Measurements from ENCODE around the gene ISOC2.

ISOC2 gene

GRCh38 chr19:55479451-55480230 is 18.2 kb upstream of the ISOC2 start:
- H3K27ac ChIP-seq = no peak overlapping the region
- no peak for DNase-seq (ENCODE audit: low read depth, low spot score)

DNA sequence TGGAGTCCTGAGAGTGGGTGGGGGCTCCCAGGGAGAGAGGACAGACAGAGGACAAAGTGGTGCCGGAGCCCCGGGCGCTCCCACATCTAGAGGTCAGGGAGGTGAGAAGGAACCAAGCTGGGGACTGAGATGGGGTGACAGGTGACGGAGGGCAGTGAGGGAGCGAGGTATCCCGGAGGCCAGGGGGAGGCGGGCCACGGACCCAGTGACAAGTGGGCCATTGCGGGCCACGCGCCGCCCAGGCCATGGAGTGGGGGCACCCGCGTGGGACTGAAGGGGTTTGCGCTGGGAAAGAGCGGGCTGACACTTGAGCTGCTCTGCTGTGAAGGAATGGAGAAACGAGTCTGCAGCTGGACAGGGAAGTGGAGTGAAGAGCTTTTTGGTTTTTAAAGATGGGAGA is 17.6 kb upstream of the ISOC2 start:
- no peak overlapping the region for H3K27ac ChIP-seq
- DNase-seq (ENCODE audit: low read depth, low spot score) = no peak

DNA sequence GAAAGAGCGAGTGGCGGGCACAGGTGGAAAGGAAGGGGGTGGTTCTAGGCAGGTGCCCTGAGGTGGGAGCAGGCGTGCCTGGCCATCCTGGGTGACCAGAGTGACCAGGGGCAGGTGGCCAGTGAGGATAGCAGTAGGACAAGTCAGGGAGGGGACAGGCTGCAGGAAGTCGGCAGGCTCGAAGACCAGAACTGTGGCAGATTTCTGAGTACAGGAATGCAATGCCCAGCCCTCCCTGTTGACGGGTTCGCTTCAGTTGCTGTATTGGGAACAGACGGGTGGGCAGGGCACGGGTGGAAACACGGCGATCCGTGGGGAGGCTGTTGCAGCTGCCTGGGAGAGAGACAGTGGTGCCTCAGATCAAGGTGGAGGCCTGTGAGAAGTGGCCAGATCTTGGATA is 16.9 kb upstream of the ISOC2 start:
- no peak for DNase-seq (ENCODE audit: low read depth, low spot score)
- H3K27ac ChIP-seq = no peak overlapping the region

GRCh38 chr19:55477905-55478304 is 16.5 kb upstream of the ISOC2 start:
- no peak for DNase-seq (ENCODE audit: low read depth, low spot score)
- no peak overlapping the region for H3K27ac ChIP-seq

GRCh38 chr19:55476100-55476775 is 14.8 kb upstream of the ISOC2 start, which contains the start of gene ZNF628:
ZNF628 (plus strand) TSS chr19:55476617; CDS start chr19:55479911, 3,294 bp downstream.
- peak; percentile 85 for DNase-seq (ENCODE audit: low read depth, low spot score)
- peak within 1 kb of the TSS; percentile 89 for H3K27ac ChIP-seq

GRCh38 chr19:55474269-55475265 is 13.1 kb upstream of the ISOC2 start:
- peak; percentile 44 for DNase-seq (ENCODE audit: low read depth, low spot score)
- H3K27ac ChIP-seq = peak overlapping the region; percentile 89

GRCh38 chr19:55473225-55474012 is 12.0 kb upstream of the ISOC2 start:
- H3K27ac ChIP-seq = peak overlapping the region; percentile 89
- no peak for DNase-seq (ENCODE audit: low read depth, low spot score)

DNA sequence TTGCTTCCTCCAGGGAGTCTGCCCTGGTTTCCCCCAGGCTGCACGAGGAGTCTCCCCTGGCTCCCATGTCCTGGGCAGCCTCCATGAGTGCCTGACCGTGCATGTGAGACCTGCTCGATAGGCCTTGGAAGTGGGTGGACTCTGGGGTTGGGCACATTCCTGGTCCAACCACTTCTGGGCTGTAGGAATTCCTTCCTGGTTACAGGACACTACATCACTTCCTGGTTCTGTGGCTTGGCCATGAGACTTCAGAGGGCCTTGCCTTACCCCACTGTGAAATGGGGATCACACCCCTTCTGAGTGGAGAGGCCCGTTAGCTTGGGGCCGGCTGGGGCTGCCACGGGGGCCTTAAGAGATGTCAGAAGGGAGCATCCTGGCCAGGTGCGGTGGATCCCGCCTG is 11.0 kb upstream of the ISOC2 start:
- H3K27ac ChIP-seq = peak overlapping the region; percentile 89

DNA sequence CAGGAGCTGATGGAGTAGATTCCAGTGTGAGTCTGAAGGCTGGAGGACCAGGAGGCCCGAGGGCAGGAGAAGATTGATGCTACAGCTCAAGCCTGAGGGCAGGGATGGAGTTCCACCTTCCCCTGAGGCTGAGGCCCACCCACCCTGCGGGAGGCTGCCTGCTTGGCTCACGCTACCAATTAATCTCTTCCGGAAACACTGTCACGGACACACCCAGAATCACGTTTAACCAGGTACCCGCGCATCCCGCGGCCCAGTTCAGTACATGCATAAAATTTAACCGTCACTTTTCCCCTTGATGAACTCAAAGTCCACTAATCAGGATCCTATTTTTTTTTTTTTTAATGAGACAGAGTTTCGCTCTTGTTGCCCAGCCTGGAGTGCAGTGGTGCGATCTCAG is 9.8 kb upstream of the ISOC2 start:
- no peak for DNase-seq (ENCODE audit: low read depth, low spot score)
- no peak overlapping the region for H3K27ac ChIP-seq

More for the DNA sequence above, 11.0 kb upstream of the ISOC2 start:
- peak; percentile 66 for DNase-seq (ENCODE audit: low read depth, low spot score)

GRCh38 chr19:55468054-55468393 is 6.6 kb upstream of the ISOC2 start:
- DNase-seq (ENCODE audit: low read depth, low spot score) = no peak
- no peak overlapping the region for H3K27ac ChIP-seq

DNA sequence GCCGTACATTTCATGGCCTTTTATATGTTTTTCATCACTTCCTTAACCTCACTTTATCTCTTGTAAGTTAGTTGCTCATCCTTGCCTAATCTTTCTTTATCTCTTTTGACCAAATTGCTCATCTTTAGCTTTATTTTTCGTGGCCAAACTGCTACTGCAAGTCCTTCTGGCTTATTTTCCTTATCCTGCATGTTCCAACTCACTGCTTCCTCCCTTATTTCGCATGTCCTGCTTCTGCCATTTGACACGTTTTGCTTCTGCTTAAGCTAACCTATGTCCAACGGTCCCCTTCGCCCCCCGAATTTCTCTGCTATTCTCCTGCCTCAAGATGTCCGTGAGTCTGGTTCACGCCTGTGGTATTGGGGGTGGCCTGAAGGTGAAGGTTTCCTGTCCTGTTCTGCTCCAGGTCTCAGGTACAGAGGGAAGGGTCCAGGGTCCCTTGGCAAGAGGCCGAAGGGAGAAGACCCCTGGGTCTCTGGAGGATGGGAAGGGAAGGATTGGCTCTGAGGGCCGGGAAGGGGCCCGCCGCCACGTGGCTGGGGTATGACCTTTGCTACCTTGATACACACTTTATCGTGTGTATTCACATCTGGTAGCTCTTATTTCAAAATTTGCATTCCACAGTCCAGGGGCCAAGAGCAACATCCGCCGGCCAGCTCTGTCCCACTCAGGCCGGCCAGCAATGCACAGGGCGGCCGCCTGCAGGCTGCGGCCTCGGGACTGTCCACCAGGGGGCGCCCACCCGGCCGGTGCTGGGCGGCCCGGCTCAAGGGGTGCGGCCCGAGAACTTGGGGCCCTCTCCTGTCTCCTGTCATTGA is 6.0 kb upstream of the ISOC2 start:
- H3K27ac ChIP-seq = no peak overlapping the region
- DNase-seq (ENCODE audit: low read depth, low spot score) = no peak

DNA sequence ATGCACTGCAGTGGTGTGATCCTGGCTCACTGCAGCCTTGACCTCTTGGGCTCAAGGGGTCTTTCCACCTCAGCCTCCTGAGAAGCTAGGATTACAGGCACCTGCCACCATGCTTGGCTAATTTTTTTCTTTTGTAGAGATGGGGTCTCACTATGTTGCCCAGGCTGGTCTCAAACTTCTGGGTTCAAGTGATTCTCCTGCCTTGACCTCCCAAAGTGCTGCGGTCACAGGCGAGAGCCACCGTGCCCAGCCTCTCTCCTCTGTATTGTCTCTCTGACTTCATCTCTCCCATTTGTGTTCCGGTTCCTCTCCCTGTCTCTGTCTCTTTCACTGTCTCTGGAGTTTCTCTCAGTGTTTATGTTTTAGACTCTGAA is 4.8 kb upstream of the ISOC2 start:
- DNase-seq (ENCODE audit: low read depth, low spot score) = no peak
- H3K27ac ChIP-seq = no peak overlapping the region

DNA sequence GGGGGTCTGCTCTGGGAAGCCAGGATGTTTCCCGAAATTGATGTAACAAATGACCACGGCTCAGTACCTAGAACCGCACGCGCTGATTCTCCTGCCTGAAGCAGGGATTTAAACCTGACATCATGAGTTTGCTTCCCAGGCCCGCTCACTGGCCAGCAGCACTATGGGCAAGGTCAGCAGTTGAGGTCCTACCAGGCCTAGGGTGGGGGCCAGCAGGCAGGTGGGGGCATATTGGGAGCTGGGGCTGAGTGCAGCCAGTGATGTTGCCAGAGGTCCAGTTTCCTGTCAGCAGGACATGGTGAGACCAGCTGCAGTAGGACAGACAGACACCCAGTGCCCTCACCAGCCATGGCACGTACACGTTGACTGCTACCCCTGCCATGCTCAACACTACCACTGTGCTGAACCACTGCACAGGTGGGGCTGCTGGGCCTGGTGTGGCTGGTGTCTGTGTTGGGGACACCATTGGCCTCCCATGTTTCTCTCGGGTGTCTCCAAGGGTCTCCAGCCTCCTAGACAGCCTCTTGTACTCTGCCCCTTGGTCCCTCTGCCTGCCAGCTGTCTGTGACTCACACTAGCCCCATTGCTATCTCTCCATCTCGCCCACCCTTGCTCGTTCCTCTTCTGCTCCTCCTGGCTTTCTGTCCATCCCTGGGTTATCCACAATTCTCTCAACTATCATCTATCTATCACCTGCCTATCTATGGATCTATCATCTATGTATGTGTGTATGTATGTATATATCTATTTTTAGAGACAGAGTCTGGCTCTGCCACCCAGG is 4.2 kb upstream of the ISOC2 start:
- no peak for DNase-seq (ENCODE audit: low read depth, low spot score)

DNA sequence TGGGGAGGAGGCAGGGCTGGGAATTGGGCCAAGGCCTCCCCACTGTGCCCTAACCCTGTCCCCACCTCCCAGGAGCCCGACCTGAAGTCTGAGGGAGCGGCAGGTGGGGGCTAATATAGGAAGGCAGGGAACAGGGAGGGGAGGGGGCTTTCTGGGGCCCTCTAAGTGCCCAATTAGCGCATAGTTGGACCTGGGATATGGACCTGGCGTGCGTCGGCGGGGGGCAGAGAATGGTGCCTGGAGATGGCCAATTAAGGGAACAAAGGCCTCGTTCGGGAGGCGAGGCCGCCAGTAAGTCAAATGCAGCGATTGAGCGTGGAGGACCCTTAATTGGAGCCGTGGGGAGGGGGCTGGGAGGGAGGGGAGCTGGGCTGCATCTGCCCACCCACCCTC is 3.2 kb upstream of the ISOC2 start, which contains the start of gene C19orf85:
C19orf85 (minus strand) TSS at position 90 of the 393 bp plus-strand sequence. CDS start 197 bp downstream, outside the sequence.
- no peak within 1 kb of the TSS for H3K27ac ChIP-seq
- no peak for DNase-seq (ENCODE audit: low read depth, low spot score)

More for the DNA sequence above, 4.2 kb upstream of the ISOC2 start:
- H3K27ac ChIP-seq = no peak overlapping the region

DNA sequence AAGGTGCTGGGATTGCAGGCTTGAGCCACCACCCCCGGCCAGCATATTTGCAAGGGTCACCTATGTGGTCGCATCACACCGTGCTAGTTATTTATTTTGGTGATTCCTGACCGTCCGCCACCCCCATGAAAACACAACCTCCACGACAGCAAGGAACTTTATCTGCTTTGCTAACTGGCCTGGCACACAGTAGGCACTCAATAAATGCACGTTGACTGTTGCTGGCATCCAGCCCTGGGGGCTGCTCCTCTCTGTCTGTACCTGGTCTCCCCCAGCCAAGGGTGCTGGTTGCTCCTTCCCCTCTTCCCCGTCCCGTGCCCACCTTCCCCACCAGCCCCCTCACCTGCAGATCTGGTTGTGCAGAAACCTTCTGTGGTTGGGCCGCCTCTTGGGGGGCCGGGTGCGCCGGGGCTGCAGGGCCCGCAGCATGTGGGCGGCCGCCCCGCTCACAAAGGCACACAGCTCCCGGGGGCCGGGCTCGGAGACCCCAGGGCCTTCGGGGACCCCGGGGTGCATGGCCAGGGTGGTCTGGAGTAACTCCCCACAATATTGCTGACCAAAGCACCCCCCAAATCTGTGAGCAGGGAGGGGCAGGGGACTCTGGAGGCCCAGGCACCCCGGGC is 2.7 kb upstream of the ISOC2 start:
- no peak for DNase-seq (ENCODE audit: low read depth, low spot score)
- no peak overlapping the region for H3K27ac ChIP-seq

DNA sequence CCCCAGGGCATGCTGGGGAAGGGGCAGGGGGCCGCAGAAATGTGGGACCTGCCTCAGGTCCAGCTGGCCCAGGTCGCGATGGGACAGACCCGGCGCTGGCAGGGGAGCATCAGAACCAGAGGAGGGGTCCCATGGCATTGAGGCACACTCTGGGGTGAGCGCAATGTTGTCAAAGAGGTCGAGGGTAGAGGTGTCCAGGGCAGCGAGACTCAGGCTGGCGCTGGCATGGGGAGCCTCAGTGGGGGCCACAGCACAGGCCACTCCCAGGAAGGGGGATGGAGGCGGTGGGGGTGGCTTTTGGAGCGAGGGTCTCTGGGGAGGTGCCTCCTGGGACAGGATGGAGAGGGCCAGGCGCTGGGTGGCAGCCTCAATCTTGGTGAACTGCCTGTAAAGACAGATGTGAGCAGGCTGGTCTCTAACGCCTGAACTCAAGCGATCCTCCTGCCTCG is 2.2 kb upstream of the ISOC2 start:
- no peak for DNase-seq (ENCODE audit: low read depth, low spot score)
- H3K27ac ChIP-seq = no peak overlapping the region

- no peak for DNase-seq (ENCODE audit: low read depth, low spot score)
- no peak overlapping the region for H3K27ac ChIP-seq
Observed at GRCh38 chr19:55462722-55463121, 1.3 kb upstream of the ISOC2 start.

Data from epithelial cell of prostate (primary cell).